ENCODE data around the gene SLC29A3. TPM values are rescaled to one million over a fixed set of nuclear protein-coding genes. Genes with fewer than 3 reads are reported as not detected.

Gene SLC29A3
- total and polyA plus RNA-seq, 2 experiments from 2014 or later = 10.3 to 12.3 TPM

- TF ChIP-seq ZNF462 (CRISPR knock-in tag; IDR thresholded peaks at IDR 0.05) (no peak), ETS1 (IDR thresholded peaks at IDR 0.05) (no peak), POLR2AphosphoS5 (IDR thresholded peaks at IDR 0.05; ENCODE audit: low read depth) (no peak), STAT1 (IDR thresholded peaks at IDR 0.05; ENCODE audit: unreplicated experiment) (no peak), EZH2 (IDR thresholded peaks at IDR 0.05; ENCODE audit: low read depth, unreplicated experiment) (no peak), CREB1 (CRISPR knock-in tag; IDR thresholded peaks at IDR 0.05; ENCODE audit: low read depth) (no peak), ZNF331 (CRISPR knock-in tag; IDR thresholded peaks at IDR 0.05; ENCODE audit: low read depth) (no peak), NANOG (IDR thresholded peaks at IDR 0.05; ENCODE audit: borderline replicate concordance) (no peak), ZNF114 (CRISPR knock-in tag; IDR thresholded peaks at IDR 0.05) (no peak)
Observed at GRCh38 chr10:71361581-71361980, 42.5 kb downstream of the SLC29A3 start (continued).

- Mint-ChIP-seq H3K4me3 (no peak overlapping the region), H3K9me3 (no peaks in the 10 kb centered on the region; the same call in 2 of the 3 replicates), H3K27ac (no peak overlapping the region), H3K36me3 (ENCODE audit: low read depth) (peaks cover 10% of the 10 kb centered on the region; the same call in 2 of the 3 replicates), H3K27me3 (ENCODE audit: insufficient read depth, low read depth, poor library complexity) (peaks cover 7% of the 10 kb centered on the region), H3K4me1 (peaks cover 10% of the 10 kb centered on the region)
- ATAC-seq (no peak), DNase-seq (ENCODE audit: low spot score) (no peak)
- H3K36me3 ChIP-seq (ENCODE audit: insufficient read depth) = no peaks in the 10 kb centered on the region
- H3K27me3 ChIP-seq (ENCODE audit: insufficient read depth) = no peaks in the 10 kb centered on the region
- H3F3A ChIP-seq (replicated peaks; ENCODE audit: low read depth) = no peaks in the 10 kb centered on the region
- H3K79me2 ChIP-seq (replicated peaks; ENCODE audit: insufficient read depth) = no peaks in the 10 kb centered on the region
- no peaks in the 10 kb centered on the region for H3K9me2 ChIP-seq (ENCODE audit: insufficient read depth)
- H4K20me1 ChIP-seq (replicated peaks; ENCODE audit: insufficient read depth) = no peaks in the 10 kb centered on the region
- TF ChIP-seq CREB1 (CRISPR knock-in tag; IDR thresholded peaks at IDR 0.05; ENCODE audit: low read depth) (no peak), STAT1 (IDR thresholded peaks at IDR 0.05; ENCODE audit: unreplicated experiment) (no peak), ZNF462 (CRISPR knock-in tag; IDR thresholded peaks at IDR 0.05) (no peak), NANOG (IDR thresholded peaks at IDR 0.05; ENCODE audit: borderline replicate concordance) (no peak), ZNF331 (CRISPR knock-in tag; IDR thresholded peaks at IDR 0.05; ENCODE audit: low read depth) (no peak)
- H3K4me1 ChIP-seq (ENCODE audit: insufficient read depth) = no peaks in the 10 kb centered on the region
- H3K4me2 ChIP-seq = no peak overlapping the region
- no peak overlapping the region for H3K27ac ChIP-seq (ENCODE audit: low read depth)
- H2AFZ ChIP-seq = no peak overlapping the region
- H3K4me3 ChIP-seq = no peak overlapping the region
Observed at GRCh38 chr10:71362141-71362540, 43.1 kb downstream of the SLC29A3 start.

Data from GM23338 (cell line).